Effector CD4-positive, alpha-beta T cell (primary cell): ENCODE data around the gene BICD1.
"Not testable (repeated sequence)": the region's sequence is repeated elsewhere in the genome, so short reads cannot be mapped to it uniquely, and the experiment has no call there.

Source experiments
- DNase-seq: peaks from one replicate; pipeline ENCODE4 v3.0.0-alpha.2; 2020

Gene BICD1

DNA sequence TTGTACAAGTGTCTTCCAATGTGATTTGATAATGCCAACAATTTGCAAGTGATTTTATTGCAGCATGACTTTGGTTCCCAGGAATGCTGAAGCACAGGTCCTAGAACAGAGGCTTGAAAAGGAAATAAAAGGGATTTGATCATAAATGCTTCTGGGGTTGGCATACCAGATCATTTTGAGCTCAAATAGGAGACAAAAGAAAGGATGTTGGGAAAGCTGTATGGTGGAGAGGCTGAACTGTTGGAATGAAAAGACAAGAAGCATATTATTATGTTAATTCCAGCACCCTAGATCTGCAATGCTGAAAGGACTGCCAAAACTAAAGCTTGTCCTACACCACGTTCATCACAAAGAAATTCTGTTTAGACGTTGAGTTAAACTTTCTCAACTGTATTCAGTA, 143.1 kb downstream of the BICD1 start:
- DNase-seq: no peak

DNA sequence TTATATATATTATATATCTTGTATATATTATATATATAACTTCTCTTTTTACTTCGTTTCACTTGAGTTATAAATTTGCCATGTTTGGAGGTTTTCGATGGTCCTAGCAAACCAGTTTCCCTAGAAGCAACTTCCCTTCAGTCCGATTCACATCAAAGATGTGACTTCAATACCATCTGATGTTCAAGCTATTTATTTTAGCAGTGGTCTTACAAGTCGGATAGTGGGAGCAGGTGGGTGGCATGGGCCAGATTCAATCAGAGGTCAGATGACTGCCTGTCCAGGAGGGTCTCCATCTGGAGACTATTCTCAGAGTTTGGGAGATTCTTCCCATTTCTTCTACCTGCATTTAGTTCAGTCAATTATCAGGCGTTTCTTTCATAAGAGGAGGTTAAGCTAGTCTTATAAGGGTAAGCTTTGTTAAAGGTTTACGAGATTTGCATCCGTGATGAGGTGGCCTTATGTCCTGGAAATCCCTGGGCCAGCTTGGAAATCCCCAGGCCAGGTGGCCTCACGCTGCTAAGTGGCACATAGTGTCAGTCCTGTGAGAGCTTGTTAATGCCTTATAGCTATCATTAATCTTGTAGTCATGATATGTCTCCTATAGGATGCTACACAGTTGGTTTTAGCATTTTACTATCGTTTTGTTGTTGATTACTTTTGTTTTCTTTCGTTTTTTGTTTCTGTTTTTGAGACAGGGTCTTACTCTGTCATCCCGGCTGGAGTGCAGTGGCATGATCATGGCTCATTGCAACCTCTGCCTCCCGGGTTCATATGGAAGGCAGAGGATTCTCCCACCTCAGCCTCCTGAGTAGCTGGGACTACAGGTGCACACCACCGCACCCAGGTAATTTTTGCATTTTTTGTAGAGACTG, 145.8 kb downstream of the BICD1 start:
- DNase-seq: no peak

DNA sequence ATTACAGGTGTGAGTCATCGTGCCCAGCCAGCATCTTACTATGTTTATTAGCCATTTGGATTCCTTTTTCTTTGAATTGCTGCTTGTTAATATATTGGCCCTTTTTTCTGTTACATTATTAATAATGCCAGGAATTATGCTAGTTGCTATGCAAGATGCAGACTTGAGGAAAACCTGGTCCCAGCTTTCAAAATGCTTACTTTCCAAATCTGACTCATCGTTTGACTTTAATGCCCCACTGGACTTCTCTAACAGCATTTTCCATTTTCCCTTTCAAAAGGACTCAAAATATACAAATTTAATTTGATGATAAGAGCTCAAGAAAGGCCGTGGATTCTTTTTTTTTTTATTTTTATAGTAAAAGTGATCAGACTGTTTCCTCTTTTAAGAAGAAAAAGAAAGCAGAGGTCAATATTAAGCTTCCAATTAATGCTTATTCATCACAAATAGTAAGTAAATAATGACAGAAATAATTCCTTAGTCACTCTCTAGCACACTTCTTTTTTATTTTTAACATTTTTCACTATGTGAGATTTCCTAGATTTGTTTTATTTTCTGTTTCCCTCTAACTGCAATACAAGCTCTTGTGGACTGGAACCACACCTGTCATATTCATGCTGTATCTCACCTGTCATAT, 146.6 kb downstream of the BICD1 start:
- DNase-seq: no peak

DNA sequence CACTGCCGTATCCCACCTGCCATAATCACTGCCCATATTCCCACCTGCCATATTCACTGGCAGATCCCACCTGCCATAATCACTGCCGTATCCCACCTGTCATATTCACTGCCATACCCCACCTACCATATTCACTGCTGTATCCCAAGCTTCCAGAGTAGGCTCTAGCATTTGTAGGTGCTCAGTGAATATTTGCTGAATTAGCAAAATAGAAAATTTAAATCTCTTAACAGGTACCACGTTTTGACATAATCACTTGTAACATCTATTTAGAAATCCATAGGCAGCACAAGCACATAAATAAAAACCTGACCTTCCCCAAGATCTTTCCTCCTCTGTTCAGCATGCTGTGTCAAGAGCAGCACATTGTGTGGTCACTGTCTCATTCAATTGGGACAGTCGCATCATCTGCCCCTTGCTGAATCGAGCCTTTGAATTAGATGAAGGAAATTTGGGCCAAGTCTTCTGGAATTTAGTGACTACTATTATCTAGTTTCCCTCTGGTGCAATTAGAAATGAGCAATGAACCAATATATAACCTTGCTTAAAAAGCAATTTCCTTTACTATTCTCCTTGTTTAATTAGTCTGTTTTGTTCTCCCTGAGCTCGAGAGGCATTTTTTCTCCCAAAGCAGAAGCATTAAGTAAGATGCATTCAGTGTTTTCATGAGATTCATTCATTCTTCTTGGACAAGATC, 147.8 kb downstream of the BICD1 start:
- DNase-seq: no peak

DNA sequence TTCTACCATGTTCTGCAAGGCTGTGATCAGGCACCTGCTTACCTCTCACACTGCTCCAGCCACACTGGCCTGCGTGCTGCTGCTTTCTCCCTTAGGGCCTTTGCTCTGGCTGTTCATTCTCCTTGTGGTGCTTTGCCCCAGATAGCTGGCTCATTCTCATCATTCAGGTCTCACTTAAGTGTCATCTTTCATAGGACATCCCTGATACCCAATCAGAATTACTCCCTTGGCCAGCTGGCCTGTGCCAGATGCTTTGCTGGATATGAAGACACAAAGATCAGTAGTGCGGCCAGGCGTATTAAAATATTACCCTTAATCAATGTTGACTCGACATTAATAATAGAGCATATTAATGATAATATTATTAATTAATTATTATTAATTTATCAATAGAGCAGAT, 148.9 kb downstream of the BICD1 start:
- DNase-seq: no peak

DNA sequence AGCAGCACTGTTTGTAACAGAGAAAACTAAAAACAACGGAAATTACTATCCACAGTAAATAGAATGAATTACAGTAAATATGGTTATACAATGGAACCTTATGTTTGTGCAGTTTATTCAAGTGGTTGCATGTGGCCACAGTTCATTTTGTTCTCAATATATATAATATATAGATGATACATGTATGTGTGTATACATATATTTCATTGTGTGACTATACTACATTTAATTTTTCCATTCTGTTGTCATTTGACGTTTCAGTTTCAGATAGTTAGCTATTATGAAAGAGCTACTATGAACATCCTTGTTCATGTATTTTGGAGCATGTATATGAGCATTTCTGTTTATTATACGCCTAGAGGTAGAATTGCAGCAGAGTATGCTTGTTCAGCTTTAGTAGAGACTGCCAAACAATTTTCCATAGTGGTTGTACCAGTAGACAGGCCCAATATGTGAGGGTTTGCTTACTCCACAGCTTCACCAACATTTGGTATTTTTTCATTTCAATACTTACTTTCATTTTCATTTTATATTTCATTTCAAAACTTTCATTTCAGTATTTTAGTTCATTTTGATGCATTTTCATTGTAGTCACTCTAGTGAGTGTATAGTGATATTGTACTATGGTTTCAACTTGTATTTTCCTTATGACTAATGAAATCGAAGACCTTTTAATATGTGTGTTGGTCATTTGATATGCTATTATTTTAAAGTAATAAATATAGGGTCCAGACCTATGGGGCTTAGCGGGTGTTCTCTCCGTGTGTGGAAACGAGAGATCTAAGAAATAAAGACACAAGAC, 151.2 kb downstream of the BICD1 start:
- DNase-seq: no peak

DNA sequence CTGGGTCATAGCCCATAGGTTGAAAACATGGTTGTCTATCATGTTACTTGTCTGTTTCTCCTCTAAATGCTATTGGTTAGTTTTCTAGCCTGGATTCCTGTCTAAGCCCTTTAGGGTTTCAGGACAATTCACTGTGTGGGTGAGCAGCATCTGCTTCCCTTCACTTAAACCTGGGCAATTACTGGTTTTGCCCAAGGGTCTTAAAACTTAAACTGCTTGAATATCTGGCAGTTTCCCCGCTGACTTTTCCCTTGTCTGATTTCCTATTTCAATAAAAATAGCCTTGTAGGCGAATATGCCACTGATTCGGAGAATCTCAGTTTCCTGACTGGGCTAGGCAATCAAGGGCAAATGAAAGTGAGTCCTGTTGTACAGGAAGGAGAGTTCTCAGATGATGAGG, 154.0 kb downstream of the BICD1 start:
- DNase-seq: no peak

DNA sequence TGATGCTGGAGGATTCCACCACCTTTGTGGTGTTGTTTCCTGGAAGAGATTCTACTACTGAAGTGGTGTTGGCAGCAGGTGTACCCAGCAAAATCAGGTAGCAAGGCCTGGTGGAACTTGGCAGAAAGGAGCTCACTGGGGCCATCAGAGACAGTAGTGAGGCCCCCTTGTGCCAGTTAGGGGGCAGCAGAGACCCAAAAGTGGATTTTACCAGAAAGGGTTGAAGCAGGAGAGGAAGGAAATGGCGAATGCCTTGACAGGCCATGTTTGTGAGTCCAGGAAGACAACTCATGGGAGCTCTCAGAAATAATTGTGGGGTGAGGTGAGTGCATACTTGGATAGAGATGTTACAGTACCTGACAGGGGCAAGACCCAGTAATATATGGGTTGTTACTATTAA, 155.0 kb downstream of the BICD1 start:
- DNase-seq: no peak

DNA sequence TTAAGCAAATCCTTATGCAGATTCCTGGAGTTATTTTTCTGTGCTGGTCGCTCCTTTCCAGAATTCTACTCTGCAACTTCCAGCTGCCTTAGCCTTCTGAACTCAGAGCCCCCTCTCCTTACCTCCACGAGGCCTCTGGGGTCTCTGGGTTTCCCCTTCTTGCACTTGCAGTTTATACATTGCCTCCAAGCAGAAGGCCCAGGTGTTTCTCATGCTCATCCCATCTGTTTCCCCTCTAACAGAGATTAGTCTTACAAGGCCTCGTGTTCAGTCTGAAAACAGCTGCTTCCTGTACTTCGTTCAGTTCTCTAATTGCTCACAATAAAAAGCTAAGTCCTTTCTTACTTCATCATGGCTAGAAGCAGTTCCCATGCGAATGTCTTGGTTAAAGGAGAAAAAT, 158.3 kb downstream of the BICD1 start:
- no peak for DNase-seq

DNA sequence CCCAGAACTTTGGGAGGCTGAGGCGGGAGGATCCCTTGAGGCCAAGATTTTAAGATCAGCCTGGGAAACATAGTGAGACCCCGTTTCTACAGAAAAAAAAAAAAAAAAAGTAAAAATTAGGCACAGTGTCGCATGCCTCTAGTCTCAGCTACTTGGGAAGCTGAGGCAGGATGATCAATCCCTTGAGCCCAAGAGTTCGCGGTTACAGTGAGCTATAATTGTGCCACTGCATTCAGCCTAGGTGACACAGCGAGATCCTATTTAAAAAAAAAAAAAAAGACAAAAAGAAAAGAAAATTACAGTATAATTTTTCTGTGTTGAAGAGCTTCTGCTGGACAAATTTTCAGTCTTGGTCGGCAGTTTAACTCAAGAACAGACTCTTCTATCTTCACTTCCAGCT, 158.8 kb downstream of the BICD1 start:
- no peak for DNase-seq

DNA sequence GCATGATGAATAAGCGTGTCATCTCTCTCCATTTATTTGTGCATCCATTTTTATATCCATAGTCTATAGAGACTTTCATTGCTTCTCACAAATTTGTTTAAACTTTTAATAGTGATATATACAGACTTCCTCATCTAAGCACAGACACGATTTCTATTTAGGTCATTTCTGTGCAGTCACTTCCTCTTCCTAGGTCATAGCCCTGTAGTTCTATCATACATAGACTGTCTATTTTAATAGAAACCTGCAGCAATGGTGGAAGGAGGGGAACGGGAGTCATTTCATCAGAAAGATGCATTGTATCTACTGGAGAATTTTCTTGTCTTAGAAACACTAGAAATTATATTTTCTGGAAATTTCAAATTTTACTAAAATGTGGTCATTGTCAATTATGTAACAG, 159.3 kb downstream of the BICD1 start:
- no peak for DNase-seq

DNA sequence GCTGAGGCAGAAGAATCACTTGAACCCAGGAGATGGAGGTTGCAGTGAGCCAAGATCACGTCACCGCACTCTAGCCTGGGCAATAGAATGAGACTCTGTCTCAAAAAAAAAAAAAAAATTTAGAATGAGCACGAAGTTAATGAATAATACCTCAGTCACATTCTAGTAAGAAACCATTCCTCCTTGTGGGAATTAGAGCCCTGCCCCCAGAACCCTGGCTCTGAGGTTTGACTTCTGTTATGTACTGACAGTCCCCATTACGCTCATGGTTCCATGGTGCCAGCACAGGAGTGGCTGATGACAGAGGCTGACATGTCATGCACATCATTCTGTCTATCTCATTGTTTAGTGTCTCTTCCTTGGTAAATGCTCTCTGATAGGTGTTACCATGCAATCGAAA, 160.1 kb downstream of the BICD1 start:
- DNase-seq: no peak

DNA sequence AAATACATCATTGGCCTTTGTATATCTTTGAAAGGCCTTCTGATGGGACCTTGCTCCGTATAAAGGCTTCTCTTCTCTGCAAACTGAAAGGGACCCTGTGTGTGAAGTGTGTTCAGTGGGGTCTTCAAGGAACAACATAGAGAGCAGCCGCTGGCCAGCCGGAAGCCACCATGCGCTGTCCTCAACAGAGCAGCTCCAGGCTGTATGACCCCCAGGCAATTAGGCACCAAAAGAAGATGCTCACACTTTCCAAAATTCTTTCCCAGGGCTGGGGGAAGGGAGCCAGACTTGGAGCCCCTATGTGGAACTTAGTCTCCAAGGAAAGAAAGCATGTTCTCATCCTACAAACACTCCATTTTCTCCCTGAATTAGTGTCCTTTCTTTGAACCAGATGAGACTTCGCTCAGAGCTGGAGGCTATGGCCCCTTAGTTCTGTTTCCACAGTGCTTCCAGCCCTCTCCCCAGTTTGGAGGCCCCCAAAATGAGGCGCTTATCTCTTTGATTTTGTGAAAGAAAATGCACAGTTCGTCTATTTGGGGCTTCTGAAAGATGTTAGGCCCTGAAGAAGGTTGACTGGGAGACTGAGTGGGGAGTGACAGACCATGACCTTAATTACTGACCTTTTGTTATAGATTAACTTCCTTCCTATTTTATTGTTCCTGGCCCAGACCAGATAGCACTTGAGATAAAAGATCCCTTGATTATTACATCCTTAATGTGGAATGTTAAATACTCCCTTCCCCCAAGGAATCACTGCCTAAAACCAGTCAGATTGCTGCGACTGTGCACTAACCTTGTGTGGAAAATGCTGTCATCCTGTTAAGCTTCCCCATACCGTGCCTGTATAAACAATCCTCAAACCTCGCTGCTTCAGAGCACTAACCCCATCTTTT, 164.4 kb downstream of the BICD1 start:
- no peak for DNase-seq

DNA sequence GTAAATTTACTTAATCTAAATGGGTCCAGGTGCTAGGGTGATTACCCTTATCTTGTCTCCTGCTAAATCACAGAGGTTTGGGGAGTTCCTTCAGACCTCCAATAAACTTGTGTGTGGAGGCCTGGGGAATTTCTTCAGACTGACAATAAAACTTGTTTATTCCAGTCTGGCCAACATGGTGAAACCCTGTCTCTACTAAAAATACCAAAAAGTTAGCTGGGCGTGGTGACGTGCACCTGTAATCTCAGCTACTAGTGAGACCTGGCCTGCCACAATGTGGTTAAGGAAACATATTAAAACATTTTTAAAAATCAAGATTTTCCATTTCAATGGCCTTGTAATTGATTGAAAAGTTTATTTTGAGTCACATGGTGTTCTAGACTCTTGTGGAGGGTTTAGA, 165.8 kb downstream of the BICD1 start:
- no peak for DNase-seq

DNA sequence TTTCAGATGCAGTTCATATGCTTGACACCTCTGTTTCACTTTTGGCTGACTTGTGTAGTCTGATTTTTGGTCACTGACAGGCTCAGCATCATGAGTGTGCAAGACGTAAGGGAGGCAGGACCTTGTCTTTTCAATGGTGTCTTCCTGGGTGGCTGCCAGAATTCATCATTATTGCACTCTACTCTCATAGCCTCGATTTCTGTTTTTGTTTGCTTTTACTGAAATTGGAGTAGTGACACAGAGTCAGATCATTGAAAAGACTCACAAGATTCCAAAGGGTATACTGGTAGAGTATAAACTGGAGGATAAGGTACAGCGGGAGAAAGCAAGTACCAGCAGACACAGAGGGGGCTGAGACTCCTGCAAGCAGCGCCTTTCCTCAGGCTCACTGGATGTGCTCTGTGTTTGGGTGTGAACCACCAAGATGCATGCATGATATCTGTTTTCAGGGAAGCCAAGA, 166.4 kb downstream of the BICD1 start:
- no peak for DNase-seq

DNA sequence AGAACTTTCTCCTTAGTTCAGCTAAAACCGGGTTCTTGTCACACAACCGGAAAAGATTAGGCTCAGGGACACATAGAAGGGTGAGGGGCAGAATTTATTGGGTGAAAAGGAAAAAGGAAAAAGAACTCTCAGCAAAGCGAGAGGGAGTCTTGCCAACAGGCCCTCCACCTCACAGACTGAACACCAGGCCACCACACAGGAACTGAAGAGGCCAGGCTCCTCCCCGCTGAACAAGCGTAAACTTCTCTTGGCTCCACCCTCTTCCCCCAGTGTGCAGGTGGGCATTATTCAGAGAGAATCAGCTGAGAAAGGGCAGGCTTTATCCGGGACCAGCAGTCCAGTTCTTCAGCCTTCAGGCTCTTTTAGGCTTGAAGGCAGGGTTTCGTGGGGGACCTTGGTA, 167.1 kb downstream of the BICD1 start:
- DNase-seq: peak; percentile 2

DNA sequence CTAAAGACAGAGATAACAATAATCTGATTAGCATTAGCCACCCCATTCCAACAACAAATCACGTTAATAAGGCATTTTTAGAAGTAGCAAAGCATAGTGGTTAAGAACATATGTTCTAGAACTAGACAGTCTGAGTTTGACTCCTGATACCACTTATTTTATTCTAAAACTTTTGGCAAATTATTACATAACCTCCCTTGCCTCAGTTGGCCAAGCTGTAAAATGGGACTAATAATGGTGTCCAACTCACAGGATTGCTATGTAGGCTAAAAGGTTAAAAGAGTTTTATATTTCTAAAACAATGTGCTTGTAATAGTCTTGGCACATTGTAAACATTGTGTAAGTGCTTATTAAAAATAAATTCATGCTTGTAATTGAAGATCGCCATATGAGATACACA, 168.0 kb downstream of the BICD1 start:
- DNase-seq: no peak

DNA sequence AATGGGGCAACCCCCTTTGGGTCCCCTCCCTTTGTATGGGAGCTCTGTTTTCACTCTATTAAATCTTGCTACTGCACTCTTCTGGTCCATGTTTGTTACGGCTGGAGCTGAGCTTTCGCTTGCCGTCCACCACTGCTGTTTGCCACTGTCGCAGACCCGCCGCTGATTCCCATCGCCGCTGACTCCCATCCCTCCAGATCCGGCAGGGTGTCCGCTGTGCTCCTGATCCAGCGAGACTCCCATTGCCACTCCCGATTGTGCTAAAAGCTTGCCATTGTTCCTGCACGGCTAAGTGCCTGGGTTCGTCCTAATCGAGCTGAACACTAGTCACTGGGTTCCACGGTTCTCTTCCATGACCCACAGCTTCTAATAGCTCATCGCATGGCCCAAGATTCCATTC, 168.9 kb downstream of the BICD1 start:
- DNase-seq: not testable (repeated sequence)

DNA sequence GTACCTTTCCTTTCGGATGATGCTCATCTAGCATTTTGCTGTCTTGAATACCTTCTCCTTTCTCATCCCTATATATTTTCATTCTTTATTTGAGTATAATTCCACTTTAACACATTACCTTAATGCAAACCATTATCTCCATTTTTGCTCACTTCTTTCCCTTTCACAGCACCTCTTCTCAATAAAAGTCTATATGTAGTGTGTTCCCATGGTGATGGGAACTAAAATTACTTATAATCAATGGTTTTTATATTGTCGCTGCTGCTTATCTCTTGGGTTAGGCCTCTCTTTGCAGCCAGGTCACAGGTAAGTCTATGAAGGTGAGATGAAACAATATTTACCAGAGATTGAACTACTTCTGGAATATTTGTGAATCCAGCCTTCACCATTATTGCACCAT, 171.1 kb downstream of the BICD1 start:
- DNase-seq: no peak

DNA sequence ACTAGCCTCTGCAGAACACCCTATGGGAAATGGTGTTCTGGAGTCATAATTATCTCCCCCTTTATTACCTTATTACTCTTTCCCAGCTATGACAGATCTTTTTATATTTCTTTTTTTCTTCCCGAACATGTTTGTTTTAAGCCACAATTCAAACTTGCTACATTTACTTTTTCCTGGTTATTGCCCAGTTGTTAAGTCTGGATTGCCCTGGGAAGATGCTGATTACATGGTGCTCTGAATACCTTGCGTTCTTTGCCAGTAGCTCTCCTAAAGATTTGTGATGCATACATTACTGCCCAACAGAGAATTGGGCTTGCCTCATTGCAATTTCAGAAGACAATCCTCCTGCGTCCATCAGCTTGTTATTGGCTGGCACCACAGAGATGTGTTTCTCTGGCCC, 174.5 kb downstream of the BICD1 start:
- no peak for DNase-seq

DNA sequence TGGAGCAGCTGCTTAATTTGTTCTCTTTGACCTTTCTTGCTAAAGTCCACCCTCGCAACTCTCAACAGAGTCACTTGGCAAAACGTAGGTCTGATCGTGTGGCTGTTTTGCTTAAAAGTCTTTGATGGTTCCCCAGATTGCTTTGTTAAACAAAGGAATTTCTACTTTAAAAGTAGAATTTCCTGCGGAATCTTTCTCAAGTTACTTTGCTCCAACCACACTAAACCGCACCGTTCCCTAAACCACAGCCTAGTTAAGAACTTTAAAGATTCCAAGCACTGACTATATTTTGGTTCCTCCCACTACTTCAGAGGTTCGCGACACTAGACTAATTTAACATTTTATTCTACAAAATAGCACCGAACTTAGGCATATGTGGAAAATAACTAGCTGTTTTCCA, 177.9 kb downstream of the BICD1 start:
- no peak for DNase-seq

DNA sequence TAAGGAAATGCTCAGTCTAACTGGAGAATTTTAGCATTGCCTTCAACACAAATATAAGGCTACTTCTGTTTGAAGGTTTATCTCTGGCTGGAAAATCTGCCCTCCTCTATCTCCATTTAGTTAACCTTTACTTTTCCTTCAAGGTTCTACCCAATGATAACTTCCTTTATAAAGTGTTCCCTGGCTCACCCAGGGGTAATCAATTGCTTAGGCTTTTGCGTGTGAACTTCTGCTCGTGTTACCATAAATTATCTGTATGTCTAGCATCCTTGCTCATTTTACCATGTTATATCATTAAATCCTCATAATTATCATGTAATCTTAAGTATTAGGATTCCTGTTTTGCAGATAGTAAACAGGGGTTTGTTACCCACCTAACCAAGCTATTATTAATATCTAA, 178.4 kb downstream of the BICD1 start:
- DNase-seq: no peak
